Astrocyte (in vitro differentiated cells and primary cell): Measurements from ENCODE around the gene LRCOL1. TPM values are rescaled to one million over a fixed set of nuclear protein-coding genes. Genes with fewer than 3 reads are reported as not detected.

ENCODE experiments used
- DNase-seq: peaks from one replicate; pipeline ENCODE4 v3.0.0-alpha.2; 2010; ENCODE audit warnings: low read depth
- FAIRE-seq: peaks from 2 replicates; lab custom pipeline; 2011; peaks lifted over from hg19 to GRCh38; lab: Jason Lieb, UNC
- H2AFZ ChIP-seq: 2 replicates; pipeline ENCODE4 v1.6.0; 2012; ENCODE audit warnings: low read depth, low read length, inconsistent platforms
- H3K27ac ChIP-seq: 2 replicates; pipeline ENCODE4 v1.5.1; 2011; ENCODE audit warnings: low read depth, low read length, inconsistent platforms
- H3K27me3 ChIP-seq: 2 replicates; pipeline ENCODE4 v1.6.0; 2011; ENCODE audit warnings: low read length, inconsistent platforms; ENCODE audit not compliant: insufficient read depth
- H3K36me3 ChIP-seq: 2 replicates; pipeline ENCODE4 v1.5.1; 2011; ENCODE audit warnings: low read length, inconsistent platforms; ENCODE audit not compliant: insufficient read depth
- H3K4me1 ChIP-seq: 2 replicates; pipeline ENCODE4 v1.5.1; 2011; ENCODE audit warnings: low read length, inconsistent platforms; ENCODE audit not compliant: insufficient read depth
- H3K4me2 ChIP-seq: 2 replicates; pipeline ENCODE4 v1.6.0; 2012; ENCODE audit warnings: low read length, inconsistent platforms
- H3K4me3 ChIP-seq: 2 replicates; pipeline ENCODE4 v1.5.1; 2011; ENCODE audit warnings: low read depth, mild to moderate bottlenecking, low read length, inconsistent platforms; ENCODE audit not compliant: insufficient read depth
- H3K79me2 ChIP-seq: 2 replicates; pipeline ENCODE4 v1.6.0; 2012; ENCODE audit warnings: mild to moderate bottlenecking, low read length, inconsistent platforms; ENCODE audit not compliant: insufficient read depth
- H3K9ac ChIP-seq: 2 replicates; pipeline ENCODE4 v1.6.0; 2012; ENCODE audit warnings: mild to moderate bottlenecking, low read length, inconsistent platforms
- H3K9me3 ChIP-seq: 2 replicates; pipeline ENCODE4 v1.5.1; 2012; ENCODE audit warnings: low read depth, mild to moderate bottlenecking, low read length, inconsistent platforms; ENCODE audit not compliant: insufficient read depth
- H4K20me1 ChIP-seq: 2 replicates; pipeline ENCODE4 v1.6.0; 2012; ENCODE audit warnings: low read length, inconsistent platforms; ENCODE audit not compliant: insufficient read depth
- H3K27ac Mint-ChIP-seq: one replicate; pipeline ENCODE4 v1.8.0; 2021; ENCODE audit warnings: mild to moderate bottlenecking, mixed read lengths; ENCODE audit not compliant: unreplicated experiment
- H3K27me3 Mint-ChIP-seq: one replicate; pipeline ENCODE4 v1.8.0; 2021; ENCODE audit warnings: low read depth, mixed read lengths; ENCODE audit not compliant: unreplicated experiment
- H3K36me3 Mint-ChIP-seq: one replicate; pipeline ENCODE4 v1.8.0; 2021; ENCODE audit warnings: low read depth, mixed read lengths; ENCODE audit not compliant: unreplicated experiment
- H3K4me1 Mint-ChIP-seq: one replicate; pipeline ENCODE4 v1.8.0; 2021; ENCODE audit warnings: low read depth, mixed read lengths; ENCODE audit not compliant: unreplicated experiment
- H3K4me3 Mint-ChIP-seq: one replicate; pipeline ENCODE4 v1.8.0; 2021; ENCODE audit warnings: mild to moderate bottlenecking, moderate library complexity, mixed read lengths; ENCODE audit not compliant: unreplicated experiment
- H3K9me3 Mint-ChIP-seq: one replicate; pipeline ENCODE4 v1.8.0; 2021; ENCODE audit warnings: mild to moderate bottlenecking, mixed read lengths; ENCODE audit not compliant: unreplicated experiment
- CTCF ChIP-seq: IDR thresholded peaks from 2 replicates; pipeline ENCODE4 v1.5.1; 2011; ENCODE audit warnings: low read depth, mild to moderate bottlenecking, inconsistent platforms, low read length, moderate library complexity; ENCODE audit not compliant: insufficient read depth
- EZH2 ChIP-seq: IDR thresholded peaks from 2 replicates; pipeline ENCODE4 v1.6.1; 2012; ENCODE audit warnings: mild to moderate bottlenecking, low read length, inconsistent platforms; ENCODE audit not compliant: insufficient read depth
- total RNA-seq: library from RNA; stranded (reverse); gene quantifications from 2 replicates; pipeline ENCODE4 v1.2.1, GENCODE V29; 2021

Gene LRCOL1
- total RNA-seq, 1 donor from 2014 or later = not detected

GRCh38 chr12:132586929-132587328, 23.5 kb downstream of the LRCOL1 start:
- Histone ChIP-seq H3K79me2 (no peaks in the 10 kb centered on the region), H3K9ac (no peak overlapping the region), H3K4me3 (no peak overlapping the region), H3K27me3 (peaks cover 5% of the 10 kb centered on the region), H3K4me1 (no peaks in the 10 kb centered on the region), H3K36me3 (no peaks in the 10 kb centered on the region), H3K9me3 (peaks cover 6% of the 10 kb centered on the region), H3K27ac (no peak overlapping the region), H3K4me2 (no peak overlapping the region), H4K20me1 (no peaks in the 10 kb centered on the region), H2AFZ (no peak overlapping the region)
- Mint-ChIP-seq H3K27ac (no peak overlapping the region), H3K9me3 (peaks cover 8% of the 10 kb centered on the region), H3K27me3 (peaks cover 39% of the 10 kb centered on the region), H3K4me3 (no peak overlapping the region), H3K4me1 (peaks cover 3% of the 10 kb centered on the region), H3K36me3 (peaks cover 3% of the 10 kb centered on the region)
- TF ChIP-seq EZH2 (no peak), CTCF (no peak)
- no peak for FAIRE-seq
- DNase-seq = no peak

- Histone ChIP-seq H3K9ac (no peak overlapping the region), H3K9me3 (peaks cover 6% of the 10 kb centered on the region), H3K4me2 (no peak overlapping the region), H3K27me3 (peaks cover 5% of the 10 kb centered on the region), H3K4me3 (no peak overlapping the region), H2AFZ (no peak overlapping the region), H3K4me1 (no peaks in the 10 kb centered on the region), H3K27ac (no peak overlapping the region), H3K79me2 (no peaks in the 10 kb centered on the region), H3K36me3 (no peaks in the 10 kb centered on the region), H4K20me1 (peaks cover 10% of the 10 kb centered on the region)
- Mint-ChIP-seq H3K4me1 (peaks cover 3% of the 10 kb centered on the region), H3K9me3 (peaks cover 8% of the 10 kb centered on the region), H3K36me3 (peaks cover 6% of the 10 kb centered on the region), H3K4me3 (no peak overlapping the region), H3K27ac (no peak overlapping the region), H3K27me3 (peaks cover 34% of the 10 kb centered on the region)
- TF ChIP-seq CTCF = no peak
- TF ChIP-seq EZH2 = no peak
- no peak for DNase-seq
- FAIRE-seq = no peak
Observed at GRCh38 chr12:132585177-132585576, 25.2 kb downstream of the LRCOL1 start.

- H2AFZ ChIP-seq = no peak overlapping the region
- peaks cover 6% of the 10 kb centered on the region for H3K9me3 ChIP-seq
- H3K4me3 ChIP-seq = no peak overlapping the region
- peaks cover 5% of the 10 kb centered on the region for H3K27me3 ChIP-seq
- no peak overlapping the region for H3K27ac Mint-ChIP-seq
- peaks cover 8% of the 10 kb centered on the region for H3K9me3 Mint-ChIP-seq
- H4K20me1 ChIP-seq = peaks cover 10% of the 10 kb centered on the region
- no peaks in the 10 kb centered on the region for H3K79me2 ChIP-seq
- no peak overlapping the region for H3K9ac ChIP-seq
- DNase-seq = no peak
- H3K4me1 ChIP-seq = no peaks in the 10 kb centered on the region
- peaks cover 6% of the 10 kb centered on the region for H3K36me3 Mint-ChIP-seq
- H3K36me3 ChIP-seq = no peaks in the 10 kb centered on the region
- H3K4me2 ChIP-seq = no peak overlapping the region
- no peak overlapping the region for H3K27ac ChIP-seq
- peaks cover 37% of the 10 kb centered on the region for H3K27me3 Mint-ChIP-seq
- H3K4me1 Mint-ChIP-seq = peaks cover 3% of the 10 kb centered on the region
- TF ChIP-seq EZH2 (no peak), CTCF (no peak)
- no peak for FAIRE-seq
- H3K4me3 Mint-ChIP-seq = no peak overlapping the region
Observed at GRCh38 chr12:132584429-132584828, 26.0 kb downstream of the LRCOL1 start.
